ENCODE data around the gene HPS4.
A peak's percentile ranks its signal among the peaks of the same experiment; 100 is the strongest.

Gene HPS4

DNA sequence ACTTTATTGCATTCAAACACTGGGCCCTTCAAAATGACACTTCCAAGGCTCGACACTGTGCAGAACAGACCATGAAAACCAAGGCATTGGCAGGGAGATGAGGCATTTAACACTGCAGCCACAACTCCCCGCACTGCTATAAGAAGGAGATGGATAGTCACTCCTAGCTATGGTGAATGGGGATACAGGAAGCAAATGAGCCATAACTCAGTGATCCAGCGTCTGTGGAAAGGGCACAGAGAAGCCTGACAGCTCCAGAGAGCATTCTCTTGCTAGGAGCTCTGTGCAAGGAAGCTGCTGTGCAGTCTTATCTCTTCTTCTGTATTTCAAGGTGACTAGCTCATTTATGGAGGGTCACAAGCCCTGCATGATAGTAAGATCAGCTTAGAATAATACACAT is 20.9 kb downstream of the HPS4 start:
- Histone ChIP-seq H4K5ac (ENCODE audit: low read length) (no peak overlapping the region), H3K4me3 (ENCODE audit: low read length) (no peak overlapping the region), H3K79me2 (ENCODE audit: control insufficient read depth, insufficient read depth, low read length) (peaks cover 2% of the 10 kb centered on the region), H3K4ac (ENCODE audit: low read depth, low read length) (no peak overlapping the region), H3K23ac (ENCODE audit: low read length) (no peak overlapping the region), H2BK120ac (ENCODE audit: low read depth, low read length) (no peak overlapping the region), H3K79me1 (ENCODE audit: low read length) (peaks cover 5% of the 10 kb centered on the region), H2AK5ac (ENCODE audit: low read length) (no peak overlapping the region), H3K4me1 (ENCODE audit: control insufficient read depth, low read depth, low read length) (no peaks in the 10 kb centered on the region), H3K36me3 (ENCODE audit: control insufficient read depth, insufficient read depth, low read length) (peaks cover 7% of the 10 kb centered on the region), H3K56ac (ENCODE audit: low read length) (no peak overlapping the region), H4K8ac (ENCODE audit: low read depth, low read length) (no peak overlapping the region), H2BK15ac (replicated peaks; ENCODE audit: low read depth) (no peak overlapping the region), H3K18ac (ENCODE audit: low read length) (no peak overlapping the region), H3K9ac (ENCODE audit: low read length) (no peak overlapping the region), H3K4me2 (ENCODE audit: low read length) (no peak overlapping the region), H3K27ac (ENCODE audit: low read depth, low read length) (no peak overlapping the region), H3K27me3 (ENCODE audit: insufficient read depth, low read length, poor library complexity) (no peaks in the 10 kb centered on the region), H2BK5ac (ENCODE audit: low read length) (no peak overlapping the region)
- no CpG with 5 or more reads among the region's 3 CpGs for WGBS (ENCODE audit: extremely low coverage, insufficient coverage, low lambda C conversion rate)
- no peak for DNase-seq

DNA sequence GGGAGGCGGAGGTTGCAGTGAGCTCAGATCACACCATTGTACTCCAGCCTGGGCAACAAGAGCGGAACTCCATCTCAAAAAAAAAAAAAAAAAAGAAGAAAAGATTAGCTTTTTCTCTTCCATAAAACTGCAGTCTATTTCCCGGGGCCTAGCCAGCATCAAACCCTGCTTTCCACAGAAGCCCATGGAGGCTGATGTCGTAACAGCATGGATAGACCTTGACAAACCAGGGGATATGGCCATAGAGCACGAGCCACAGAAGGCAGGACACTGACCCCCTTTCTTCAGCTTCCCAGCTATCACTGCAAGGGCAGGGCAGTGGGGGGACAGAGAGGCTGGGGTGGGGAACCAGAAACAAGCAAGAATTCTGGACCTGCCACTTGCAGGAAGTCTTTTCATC is 21.5 kb downstream of the HPS4 start:
- H3K4me2 ChIP-seq (ENCODE audit: low read length): no peak overlapping the region
- H3K36me3 ChIP-seq (ENCODE audit: control insufficient read depth, insufficient read depth, low read length): peaks cover 10% of the 10 kb centered on the region
- WGBS (ENCODE audit: extremely low coverage, insufficient coverage, low lambda C conversion rate): no CpG with 5 or more reads among the region's 5 CpGs
- H4K5ac ChIP-seq (ENCODE audit: low read length): no peak overlapping the region
- no peak for DNase-seq
- H2BK5ac ChIP-seq (ENCODE audit: low read length): no peak overlapping the region
- no peak overlapping the region for H2BK120ac ChIP-seq (ENCODE audit: low read depth, low read length)
- H3K79me1 ChIP-seq (ENCODE audit: low read length): peaks cover 5% of the 10 kb centered on the region
- H3K27me3 ChIP-seq (ENCODE audit: insufficient read depth, low read length, poor library complexity): no peaks in the 10 kb centered on the region
- H2BK15ac ChIP-seq (replicated peaks; ENCODE audit: low read depth): no peak overlapping the region
- H2AK5ac ChIP-seq (ENCODE audit: low read length): no peak overlapping the region
- H4K8ac ChIP-seq (ENCODE audit: low read depth, low read length): no peak overlapping the region
- no peaks in the 10 kb centered on the region for H3K4me1 ChIP-seq (ENCODE audit: control insufficient read depth, low read depth, low read length)
- H3K23ac ChIP-seq (ENCODE audit: low read length): no peak overlapping the region
- H3K9ac ChIP-seq (ENCODE audit: low read length): no peak overlapping the region
- H3K79me2 ChIP-seq (ENCODE audit: control insufficient read depth, insufficient read depth, low read length): peaks cover 2% of the 10 kb centered on the region
- H3K4me3 ChIP-seq (ENCODE audit: low read length): no peak overlapping the region
- no peak overlapping the region for H3K18ac ChIP-seq (ENCODE audit: low read length)
- H3K27ac ChIP-seq (ENCODE audit: low read depth, low read length): no peak overlapping the region
- no peak overlapping the region for H3K4ac ChIP-seq (ENCODE audit: low read depth, low read length)
- no peak overlapping the region for H3K56ac ChIP-seq (ENCODE audit: low read length)

DNA sequence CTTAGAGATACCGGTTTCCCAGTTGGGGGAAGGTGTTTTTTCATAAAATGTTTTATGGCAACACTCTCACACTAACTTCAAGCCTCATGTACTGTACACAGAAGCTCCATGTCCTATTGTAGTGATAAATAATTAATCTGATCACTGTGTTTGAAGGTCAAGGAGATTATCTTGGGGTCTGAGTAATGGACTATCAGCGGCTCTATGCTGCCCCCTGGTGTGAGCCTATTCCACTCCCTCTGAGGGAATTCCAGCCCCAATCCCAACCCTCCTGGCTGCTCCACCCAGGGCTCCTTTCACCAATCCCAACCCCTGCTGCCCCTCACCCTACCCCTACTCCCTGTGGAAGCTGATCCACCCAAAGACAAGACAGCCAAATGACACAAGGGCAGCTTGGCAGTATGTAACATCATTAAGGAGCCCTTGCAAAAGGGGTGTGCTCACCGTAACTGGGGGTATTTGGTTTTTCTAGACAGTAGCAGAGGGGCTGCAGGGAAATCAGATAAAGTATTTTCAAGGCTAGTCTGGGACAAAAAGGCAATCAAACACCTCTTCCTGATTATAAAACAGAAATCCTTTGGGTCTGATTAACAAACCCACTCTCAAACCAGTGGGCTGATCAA is 22.3 kb downstream of the HPS4 start:
- H2BK120ac ChIP-seq (ENCODE audit: low read depth, low read length): no peak overlapping the region
- no peak overlapping the region for H3K4me3 ChIP-seq (ENCODE audit: low read length)
- no peak overlapping the region for H3K18ac ChIP-seq (ENCODE audit: low read length)
- no peak overlapping the region for H2BK15ac ChIP-seq (replicated peaks; ENCODE audit: low read depth)
- no peaks in the 10 kb centered on the region for H3K4me1 ChIP-seq (ENCODE audit: control insufficient read depth, low read depth, low read length)
- peak; percentile 85 for DNase-seq
- no peak overlapping the region for H4K5ac ChIP-seq (ENCODE audit: low read length)
- H3K36me3 ChIP-seq (ENCODE audit: control insufficient read depth, insufficient read depth, low read length): peaks cover 10% of the 10 kb centered on the region
- H4K8ac ChIP-seq (ENCODE audit: low read depth, low read length): no peak overlapping the region
- H3K56ac ChIP-seq (ENCODE audit: low read length): no peak overlapping the region
- peaks cover 2% of the 10 kb centered on the region for H3K79me2 ChIP-seq (ENCODE audit: control insufficient read depth, insufficient read depth, low read length)
- no peak overlapping the region for H3K23ac ChIP-seq (ENCODE audit: low read length)
- H2BK5ac ChIP-seq (ENCODE audit: low read length): no peak overlapping the region
- H3K79me1 ChIP-seq (ENCODE audit: low read length): peaks cover 5% of the 10 kb centered on the region
- H3K9ac ChIP-seq (ENCODE audit: low read length): no peak overlapping the region
- H3K27ac ChIP-seq (ENCODE audit: low read depth, low read length): no peak overlapping the region
- H3K4me2 ChIP-seq (ENCODE audit: low read length): no peak overlapping the region
- no peaks in the 10 kb centered on the region for H3K27me3 ChIP-seq (ENCODE audit: insufficient read depth, low read length, poor library complexity)
- no CpG with 5 or more reads among the region's 3 CpGs for WGBS (ENCODE audit: extremely low coverage, insufficient coverage, low lambda C conversion rate)
- no peak overlapping the region for H2AK5ac ChIP-seq (ENCODE audit: low read length)
- H3K4ac ChIP-seq (ENCODE audit: low read depth, low read length): no peak overlapping the region

DNA sequence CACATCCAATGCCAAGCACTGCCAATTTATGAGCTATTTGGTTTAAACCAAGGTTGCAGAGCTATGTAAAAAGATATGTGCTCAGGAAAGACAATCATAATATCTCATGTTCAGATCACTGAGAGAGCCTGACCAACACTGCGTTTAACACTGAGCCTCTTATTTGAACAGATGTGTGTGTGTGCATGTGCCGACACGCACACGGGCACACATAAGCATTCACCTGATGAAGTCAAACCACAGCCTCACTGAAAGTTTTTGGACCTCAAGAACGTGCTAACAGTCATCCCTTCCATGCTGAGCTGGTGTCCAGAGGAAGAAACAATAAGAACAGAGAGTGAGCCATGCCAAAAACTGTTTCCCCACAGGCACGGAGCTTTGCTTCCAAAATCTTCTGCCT is 23.4 kb downstream of the HPS4 start:
- Histone ChIP-seq H3K27ac (ENCODE audit: low read depth, low read length) (no peak overlapping the region), H4K5ac (ENCODE audit: low read length) (no peak overlapping the region), H3K23ac (ENCODE audit: low read length) (no peak overlapping the region), H3K79me1 (ENCODE audit: low read length) (peaks cover 5% of the 10 kb centered on the region), H2AK5ac (ENCODE audit: low read length) (no peak overlapping the region), H3K27me3 (ENCODE audit: insufficient read depth, low read length, poor library complexity) (no peaks in the 10 kb centered on the region), H3K18ac (ENCODE audit: low read length) (no peak overlapping the region), H3K4ac (ENCODE audit: low read depth, low read length) (no peak overlapping the region), H2BK15ac (replicated peaks; ENCODE audit: low read depth) (no peak overlapping the region), H3K4me3 (ENCODE audit: low read length) (no peak overlapping the region), H2BK5ac (ENCODE audit: low read length) (no peak overlapping the region), H3K9ac (ENCODE audit: low read length) (no peak overlapping the region), H4K8ac (ENCODE audit: low read depth, low read length) (no peak overlapping the region), H3K4me1 (ENCODE audit: control insufficient read depth, low read depth, low read length) (no peaks in the 10 kb centered on the region), H3K36me3 (ENCODE audit: control insufficient read depth, insufficient read depth, low read length) (peaks cover 10% of the 10 kb centered on the region), H2BK120ac (ENCODE audit: low read depth, low read length) (no peak overlapping the region), H3K79me2 (ENCODE audit: control insufficient read depth, insufficient read depth, low read length) (peaks cover 2% of the 10 kb centered on the region), H3K56ac (ENCODE audit: low read length) (no peak overlapping the region), H3K4me2 (ENCODE audit: low read length) (no peak overlapping the region)
- DNase-seq: no peak
- no CpG with 5 or more reads among the region's 6 CpGs for WGBS (ENCODE audit: extremely low coverage, insufficient coverage, low lambda C conversion rate)

DNA sequence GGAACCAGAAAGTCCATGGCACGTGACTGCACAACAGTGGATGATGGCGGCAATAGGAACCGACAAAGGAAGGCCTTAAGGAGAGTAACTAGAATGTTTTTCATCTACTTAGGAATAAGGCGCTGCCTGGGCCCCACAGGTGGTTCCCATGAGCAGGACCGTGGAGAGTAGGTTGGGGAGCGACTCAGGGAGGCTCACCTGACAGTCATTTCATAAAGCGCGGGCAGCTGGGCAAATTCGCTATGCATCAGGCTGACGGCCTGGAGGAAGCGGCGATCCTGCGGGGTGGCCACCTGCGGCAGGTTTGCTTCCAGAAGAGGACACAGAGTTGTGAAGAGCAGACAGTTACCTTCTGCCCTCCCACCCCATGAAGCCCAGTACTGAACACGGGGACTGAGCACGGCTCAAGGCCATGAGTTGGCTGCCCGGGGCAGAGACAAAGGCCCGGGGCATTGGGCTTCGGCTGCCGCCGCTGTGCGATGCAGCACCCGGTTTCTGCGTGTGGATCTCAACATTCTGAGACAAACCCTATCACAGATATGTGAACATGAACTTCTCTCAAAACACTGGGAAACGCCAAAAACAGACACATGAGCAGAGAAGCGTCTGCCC is 25.8 kb downstream of the HPS4 start:
- Histone ChIP-seq H3K4ac (ENCODE audit: low read depth, low read length) (no peak overlapping the region), H3K79me2 (ENCODE audit: control insufficient read depth, insufficient read depth, low read length) (peaks cover 2% of the 10 kb centered on the region), H3K4me2 (ENCODE audit: low read length) (no peak overlapping the region), H2BK120ac (ENCODE audit: low read depth, low read length) (no peak overlapping the region), H3K18ac (ENCODE audit: low read length) (no peak overlapping the region), H3K27ac (ENCODE audit: low read depth, low read length) (no peak overlapping the region), H3K23ac (ENCODE audit: low read length) (no peak overlapping the region), H4K5ac (ENCODE audit: low read length) (no peak overlapping the region), H3K9ac (ENCODE audit: low read length) (no peak overlapping the region), H3K4me3 (ENCODE audit: low read length) (no peak overlapping the region), H3K4me1 (ENCODE audit: control insufficient read depth, low read depth, low read length) (no peaks in the 10 kb centered on the region), H2BK5ac (ENCODE audit: low read length) (no peak overlapping the region), H2BK15ac (replicated peaks; ENCODE audit: low read depth) (no peak overlapping the region), H3K56ac (ENCODE audit: low read length) (no peak overlapping the region), H3K27me3 (ENCODE audit: insufficient read depth, low read length, poor library complexity) (no peaks in the 10 kb centered on the region), H2AK5ac (ENCODE audit: low read length) (no peak overlapping the region), H3K36me3 (ENCODE audit: control insufficient read depth, insufficient read depth, low read length) (peaks cover 7% of the 10 kb centered on the region), H3K79me1 (ENCODE audit: low read length) (peaks cover 5% of the 10 kb centered on the region), H4K8ac (ENCODE audit: low read depth, low read length) (no peak overlapping the region)
- no CpG with 5 or more reads among the region's 26 CpGs for WGBS (ENCODE audit: extremely low coverage, insufficient coverage, low lambda C conversion rate)
- DNase-seq: no peak
